NCI-H510A (cell line): Measurements from ENCODE around the gene KLK1.
"Not testable (repeated sequence)": the region's sequence is repeated elsewhere in the genome, so short reads cannot be mapped to it uniquely, and the experiment has no call there.

ENCODE experiments used
- DNase-seq: peaks from one replicate; lab custom pipeline; 2025; lab: John Stamatoyannopoulos, UW

Gene KLK1

DNA sequence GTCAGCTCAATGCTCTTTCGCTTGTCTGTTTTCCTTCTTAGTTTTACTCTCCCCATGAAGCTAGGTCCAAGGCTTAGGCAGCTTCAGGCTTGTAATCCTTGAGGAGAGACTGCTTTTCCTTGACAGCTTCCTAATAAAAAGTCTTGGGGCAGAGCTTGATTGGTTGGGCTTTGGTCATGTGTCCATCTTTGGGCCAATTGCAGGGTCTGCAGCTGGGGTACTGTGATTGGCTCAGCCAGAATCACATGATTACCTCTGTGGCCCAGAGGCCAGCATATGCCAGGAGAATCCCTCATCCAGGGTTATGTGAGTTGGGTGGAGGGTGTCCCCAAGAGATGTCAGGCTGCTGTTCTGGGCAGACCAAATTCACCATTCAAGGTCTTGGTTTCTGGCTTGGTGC, 8.1 kb downstream of the KLK1 start:
- no peak for DNase-seq

DNA sequence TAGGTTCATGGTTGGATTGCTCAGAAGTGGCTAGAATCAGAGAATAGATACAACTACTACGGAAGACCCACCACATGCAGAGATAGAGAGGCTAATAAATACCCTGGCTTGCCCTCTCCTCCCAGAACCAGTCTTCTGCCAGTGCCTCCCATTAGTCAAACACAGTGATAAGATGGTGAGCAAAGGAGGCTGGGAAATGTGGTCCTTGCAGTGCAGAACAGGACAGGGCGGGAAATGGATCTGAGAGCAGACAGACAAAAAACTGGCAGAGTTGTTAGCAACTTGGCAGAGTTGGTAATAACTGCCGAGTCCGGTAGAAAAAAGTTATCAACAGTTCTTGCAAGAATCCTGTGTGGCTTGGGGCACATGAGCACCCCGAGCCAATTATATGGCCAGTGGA, 8.7 kb downstream of the KLK1 start:
- DNase-seq: no peak

DNA sequence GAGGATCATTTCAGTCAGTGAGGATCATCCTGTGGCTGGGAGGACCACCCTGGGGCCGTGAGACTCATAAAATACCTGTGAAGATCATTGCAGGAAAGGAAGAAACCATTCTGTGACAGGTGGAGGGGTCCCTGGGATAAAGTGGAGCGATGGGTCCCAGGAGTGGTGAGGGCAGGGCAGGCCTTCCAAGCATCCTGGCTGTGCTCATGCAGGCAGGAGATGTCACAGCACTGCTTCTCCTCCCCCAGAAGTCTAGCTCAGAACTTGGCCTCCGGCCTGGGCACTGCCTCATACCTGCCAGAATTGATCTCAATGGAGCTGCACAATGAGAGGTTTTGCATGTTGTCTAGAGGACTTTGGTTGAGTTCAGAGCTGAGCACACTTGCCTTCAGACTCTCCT, 11.1 kb downstream of the KLK1 start:
- DNase-seq: no peak

DNA sequence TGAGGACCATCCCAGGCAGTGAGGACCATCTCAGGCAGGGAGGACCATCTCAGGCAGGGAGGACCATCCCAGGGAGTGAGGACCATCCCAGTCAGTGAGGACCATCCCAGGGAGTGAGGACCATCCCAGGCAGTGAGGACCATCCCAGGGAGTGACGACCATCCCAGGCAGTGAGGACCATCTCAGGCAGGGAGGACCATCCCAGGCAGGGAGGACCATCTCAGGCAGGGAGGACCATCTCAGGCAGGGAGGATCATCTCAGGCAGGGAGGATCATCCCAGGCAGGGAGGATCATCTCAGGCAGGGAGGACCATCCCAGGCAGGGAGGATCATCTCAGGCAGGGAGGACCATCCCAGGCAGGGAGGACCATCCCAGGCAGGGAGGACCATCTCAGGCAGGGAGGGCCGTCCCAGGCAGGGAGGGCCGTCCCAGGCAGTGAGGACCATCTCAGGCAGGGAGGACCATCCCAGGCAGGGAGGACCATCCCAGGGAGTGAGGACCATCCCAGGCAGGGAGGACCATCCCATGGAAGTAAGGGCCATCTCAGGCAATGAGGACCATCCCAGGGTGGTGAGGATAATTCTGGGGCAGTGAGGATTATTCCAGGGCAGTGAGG, 11.9 kb downstream of the KLK1 start:
- DNase-seq: not testable (repeated sequence)

DNA sequence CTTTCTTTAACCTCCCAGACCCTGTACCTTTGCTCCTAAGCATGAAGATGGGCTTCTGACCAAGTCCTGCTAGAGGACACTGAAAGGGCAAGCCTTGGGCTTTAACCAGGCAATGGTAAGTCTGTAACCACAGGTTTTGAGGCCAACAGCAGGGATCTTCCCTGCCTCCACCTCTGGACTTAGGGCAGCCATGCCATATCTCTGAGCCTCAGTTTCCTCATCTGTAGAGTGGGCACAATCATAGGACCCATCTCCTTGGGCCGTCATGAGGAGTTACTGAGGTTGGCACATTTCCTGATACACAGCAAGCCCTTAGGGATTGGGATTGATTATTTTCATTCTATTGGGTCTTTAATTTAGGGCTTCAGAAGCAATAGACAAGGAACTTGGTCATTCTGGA, 14.7 kb downstream of the KLK1 start:
- DNase-seq: no peak

DNA sequence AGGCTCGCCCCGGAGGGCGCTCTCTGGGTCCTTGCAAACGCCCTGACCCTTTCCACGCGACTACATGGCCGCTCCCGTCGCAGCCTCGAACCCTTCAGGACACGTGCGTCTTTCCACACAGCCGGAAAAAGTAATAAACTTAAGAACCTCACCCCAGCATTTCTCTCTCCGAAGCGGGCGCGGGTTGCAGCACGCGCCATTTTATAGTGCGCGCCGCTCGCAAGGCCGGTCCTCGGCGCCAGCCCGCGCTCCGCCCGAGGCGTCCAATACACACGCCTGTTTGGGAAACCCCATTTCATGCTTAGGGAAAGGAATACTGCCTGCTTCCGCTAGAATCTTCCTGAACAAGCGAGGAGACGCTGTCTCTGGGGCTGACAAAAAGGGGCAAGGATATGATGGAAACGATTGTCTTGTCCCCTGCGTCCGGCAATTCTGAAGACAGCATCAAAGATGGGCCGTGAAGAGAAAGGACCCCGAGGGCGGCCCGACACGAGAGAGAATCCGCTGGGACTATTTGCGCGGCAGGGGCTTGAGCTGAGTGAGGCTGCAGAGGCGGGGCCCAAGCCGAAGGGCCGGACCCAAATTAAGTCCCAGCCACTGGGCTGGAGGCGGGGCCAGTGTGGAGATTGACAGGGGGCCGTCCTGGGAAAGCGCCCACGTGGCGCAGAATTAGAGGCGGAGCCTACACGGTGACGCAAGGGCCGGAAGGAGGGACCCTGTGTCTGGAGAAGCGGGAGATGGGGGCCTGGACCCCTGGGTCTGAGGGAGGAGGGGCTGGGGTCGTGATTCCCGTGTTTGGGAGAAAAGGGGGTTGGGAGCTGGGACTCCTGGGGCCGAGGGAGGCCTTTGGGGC, 18.9 kb downstream of the KLK1 start:
- DNase-seq: peak; percentile 96

DNA sequence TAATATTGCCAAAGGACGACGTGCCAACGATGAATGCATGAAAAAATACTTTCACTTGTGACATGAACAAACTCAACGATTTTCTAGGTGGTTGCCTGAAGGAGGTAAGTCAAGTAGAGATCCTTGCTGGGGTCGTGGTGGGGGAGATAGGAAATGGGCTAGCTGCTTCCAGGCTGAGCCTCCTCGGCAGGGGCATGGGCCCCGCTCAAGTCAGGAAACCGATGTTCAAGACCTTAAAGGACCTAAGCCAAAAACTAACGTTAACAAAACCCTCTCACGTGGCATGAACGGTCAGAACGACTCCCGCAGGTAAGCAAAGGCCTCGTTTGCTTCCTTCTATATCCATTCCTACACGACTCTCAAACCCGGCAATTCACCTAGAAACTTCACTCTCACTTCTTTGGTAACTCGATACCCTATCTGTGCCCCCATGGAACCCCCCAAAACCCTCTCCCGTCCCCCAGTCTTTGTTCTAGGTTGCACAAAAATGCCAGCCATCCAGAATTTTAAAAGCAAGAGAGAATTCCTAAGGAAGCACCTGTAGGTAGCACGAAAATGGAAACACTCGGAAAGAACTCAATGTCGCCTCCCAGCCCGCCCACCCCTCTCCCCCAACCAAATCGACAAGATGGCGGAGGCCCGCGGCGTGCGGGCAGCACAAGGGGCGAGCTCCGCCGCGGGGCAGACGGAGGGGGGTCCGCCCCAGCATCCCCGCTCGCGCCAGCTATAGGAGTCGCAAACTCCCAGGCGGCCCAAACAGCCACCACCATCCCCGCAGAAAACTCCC, 19.8 kb downstream of the KLK1 start:
- no peak for DNase-seq

DNA sequence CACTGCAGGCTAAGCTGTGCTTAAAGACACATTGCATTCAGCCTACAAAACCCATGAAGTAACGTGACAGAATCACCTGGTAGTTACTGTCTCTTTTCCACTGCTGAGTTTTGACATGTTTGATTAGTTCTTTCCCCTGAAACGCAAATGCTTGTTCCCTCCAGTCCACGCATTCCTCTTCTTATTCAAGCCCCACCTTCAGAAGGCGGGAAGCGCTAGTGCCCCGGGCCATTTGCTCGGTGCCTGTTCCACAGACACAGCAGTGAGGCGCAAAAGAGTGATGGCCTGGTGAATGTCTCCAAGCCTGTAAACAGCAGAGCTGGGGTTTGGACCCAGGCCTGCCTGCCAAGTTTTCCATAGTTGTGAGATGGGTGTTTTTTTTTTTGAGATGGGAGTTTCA, 22.5 kb downstream of the KLK1 start:
- DNase-seq: no peak

DNA sequence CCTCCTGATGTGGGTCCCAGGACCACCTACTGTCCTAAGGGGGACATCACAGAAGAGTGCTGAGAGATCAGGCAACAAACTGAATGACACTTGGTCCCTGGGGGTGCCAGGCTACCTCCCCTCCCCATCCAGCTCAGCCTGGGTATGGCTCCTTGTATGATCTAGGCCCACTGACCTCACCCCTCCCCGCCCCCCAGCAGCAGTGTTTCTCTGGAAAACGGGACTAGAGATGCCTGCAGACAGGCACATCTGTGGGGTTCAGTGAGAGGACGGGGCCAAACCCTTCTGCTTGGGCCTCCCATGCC, 24.1 kb downstream of the KLK1 start:
- DNase-seq: no peak

DNA sequence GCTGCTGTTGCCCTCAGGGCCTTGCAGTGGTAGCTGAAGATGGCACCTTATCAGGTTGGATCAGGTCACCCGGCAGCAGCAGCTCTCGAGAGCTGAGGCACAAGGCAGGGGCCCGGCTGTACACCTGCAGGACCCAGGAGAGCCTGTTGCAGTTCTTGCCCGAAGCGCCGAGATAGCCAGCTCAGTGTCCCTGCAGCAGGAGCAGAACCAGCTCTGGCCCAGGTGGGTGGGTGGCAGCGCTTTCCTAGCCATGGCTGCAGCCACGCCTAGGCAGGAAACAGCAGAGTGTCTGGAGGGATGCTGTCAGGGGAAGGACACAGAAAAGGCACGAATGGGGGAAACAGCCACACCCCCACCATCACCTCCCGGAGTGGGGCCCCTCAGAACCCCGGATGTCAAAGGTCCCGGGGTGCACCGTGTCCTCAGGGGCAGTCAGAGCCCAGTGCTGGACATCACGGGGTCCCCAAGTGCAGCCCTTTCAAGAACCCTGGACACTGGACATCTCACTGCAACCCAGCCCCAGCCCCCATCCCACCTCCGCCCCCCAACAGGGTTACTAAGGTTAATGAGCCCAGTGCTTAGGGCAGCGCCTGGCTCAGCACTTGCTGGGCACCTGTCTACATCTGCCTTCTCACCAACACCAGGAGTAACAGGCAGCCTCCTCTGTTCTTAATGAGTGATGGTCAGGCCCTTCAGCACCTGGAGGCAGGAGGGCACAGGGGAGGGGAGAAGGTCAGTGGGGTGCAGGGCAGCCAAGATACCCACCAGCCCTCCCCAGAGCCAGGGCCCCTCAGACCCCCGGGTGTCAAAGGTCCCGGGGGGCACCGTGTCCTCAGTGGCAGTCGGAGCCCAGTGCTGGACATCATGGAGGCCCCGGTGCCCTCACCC, 24.7 kb downstream of the KLK1 start:
- DNase-seq: no peak

DNA sequence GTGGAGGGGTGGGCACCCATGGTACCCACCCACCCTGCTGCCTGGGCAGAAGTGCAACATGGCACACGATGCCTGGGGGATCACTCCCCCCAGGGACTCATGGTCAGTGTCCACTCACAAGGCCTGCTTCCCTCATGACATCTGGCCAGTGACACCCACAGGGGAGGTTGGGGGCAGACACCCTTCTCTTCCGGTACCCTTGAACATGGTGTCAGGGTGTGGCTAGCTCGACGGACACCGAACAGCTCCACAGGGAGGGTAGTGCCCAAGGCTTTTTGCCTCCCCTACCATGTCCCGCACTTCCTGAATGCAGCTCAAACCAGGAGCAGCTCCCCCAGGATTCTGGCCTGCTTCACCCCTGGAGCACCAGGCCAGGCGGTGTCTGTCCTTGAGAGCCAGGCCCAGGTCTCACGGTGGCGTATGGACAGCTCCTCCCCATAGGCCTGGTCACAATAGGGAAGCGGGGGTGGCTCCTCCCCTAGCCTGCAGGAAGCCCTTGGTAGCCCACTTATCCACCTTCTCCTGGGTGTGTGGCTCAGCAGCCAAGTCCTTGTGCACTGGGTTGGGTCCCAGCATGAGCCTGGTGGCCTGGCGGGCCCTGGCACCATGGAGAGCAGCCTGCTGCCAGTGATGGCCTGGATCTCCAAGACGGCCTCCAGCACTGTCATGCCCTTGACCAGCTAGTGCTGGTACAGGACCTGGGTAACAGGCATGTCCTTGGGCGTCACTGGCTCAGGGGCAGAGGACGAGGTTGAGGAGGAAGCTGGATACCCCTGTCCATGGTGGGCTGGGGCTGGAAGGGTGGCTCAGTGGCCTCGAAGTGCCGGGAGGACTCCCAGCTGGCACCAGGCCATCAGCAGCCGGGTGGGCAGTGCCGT, 25.6 kb downstream of the KLK1 start:
- DNase-seq: no peak

DNA sequence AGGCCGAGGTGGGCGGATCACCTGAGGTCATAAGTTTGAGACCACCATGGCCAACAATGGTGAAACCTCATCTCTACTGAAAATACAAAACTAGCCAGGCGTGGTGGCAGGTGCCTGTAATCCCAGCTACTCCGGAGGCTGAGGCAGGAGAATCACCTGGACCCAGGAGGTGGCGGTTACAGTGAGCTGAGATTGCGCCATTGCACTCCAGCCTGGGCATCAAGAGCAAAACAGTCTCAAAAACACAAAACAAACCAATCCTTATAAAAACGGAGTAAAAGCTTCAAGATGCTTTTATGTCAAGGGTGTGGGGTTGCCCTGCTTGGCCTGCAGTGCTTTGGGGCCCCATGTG, 26.2 kb downstream of the KLK1 start:
- no peak for DNase-seq

DNA sequence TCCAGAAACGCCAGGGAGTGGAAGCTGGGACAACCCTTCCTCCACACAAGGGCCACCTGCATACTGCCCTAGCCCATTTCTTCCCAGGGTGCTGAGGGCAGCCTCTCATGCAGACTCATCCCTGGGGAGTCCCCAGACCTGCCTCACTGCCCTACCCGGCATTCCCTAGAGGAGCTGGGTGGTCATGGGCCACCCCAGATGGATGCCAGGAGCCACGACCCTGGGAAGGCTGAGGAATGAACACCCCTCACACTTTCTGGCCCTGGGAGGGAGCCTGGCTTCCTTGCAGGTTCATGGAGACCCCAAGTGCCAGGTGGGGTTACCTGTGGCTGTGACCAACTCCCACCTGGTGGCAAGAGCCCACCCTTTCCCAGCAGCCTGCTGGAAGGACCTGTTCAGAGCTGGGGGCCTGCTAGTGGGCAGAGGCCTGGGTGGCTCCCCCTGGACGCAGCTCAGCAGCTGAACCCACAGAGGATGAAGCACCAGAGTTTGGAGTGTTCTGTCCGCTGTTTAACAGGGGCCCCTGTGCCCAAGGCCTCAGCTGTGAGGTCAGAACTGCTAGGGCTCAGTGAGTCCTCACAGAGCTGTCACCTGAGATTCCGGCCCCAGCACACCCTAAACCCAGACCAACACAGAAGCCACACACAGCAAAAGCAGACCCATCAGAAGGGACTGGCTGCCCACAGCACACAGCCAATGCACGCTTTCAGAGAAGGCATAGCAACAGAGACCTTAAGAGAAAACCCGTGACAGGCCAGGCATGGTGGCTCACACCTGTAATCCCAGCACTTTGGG, 26.8 kb downstream of the KLK1 start:
- no peak for DNase-seq

DNA sequence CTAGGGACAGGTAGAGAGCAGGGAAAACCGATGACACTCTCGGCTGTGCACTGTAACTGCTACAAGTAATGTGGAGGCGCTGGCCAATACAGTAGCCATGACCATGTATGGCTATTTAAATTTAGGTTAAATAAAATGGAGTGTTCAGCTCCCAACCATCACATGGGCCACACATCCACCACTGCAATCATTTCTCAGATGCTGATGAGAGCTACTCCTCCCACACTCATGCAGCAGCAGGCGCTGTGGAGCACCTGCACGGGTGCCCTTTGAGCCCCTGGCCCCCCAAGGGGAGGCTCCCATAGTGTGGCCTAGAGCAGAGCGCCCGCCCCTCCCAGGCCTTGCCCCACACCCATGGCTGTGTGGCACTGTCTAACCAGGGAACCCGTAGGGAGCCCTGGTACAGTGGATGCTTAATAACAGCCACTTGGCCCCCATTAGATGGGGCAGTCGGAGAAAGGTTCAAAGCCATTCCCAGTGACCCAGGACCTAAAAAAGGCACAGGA, 27.4 kb downstream of the KLK1 start:
- DNase-seq: no peak

DNA sequence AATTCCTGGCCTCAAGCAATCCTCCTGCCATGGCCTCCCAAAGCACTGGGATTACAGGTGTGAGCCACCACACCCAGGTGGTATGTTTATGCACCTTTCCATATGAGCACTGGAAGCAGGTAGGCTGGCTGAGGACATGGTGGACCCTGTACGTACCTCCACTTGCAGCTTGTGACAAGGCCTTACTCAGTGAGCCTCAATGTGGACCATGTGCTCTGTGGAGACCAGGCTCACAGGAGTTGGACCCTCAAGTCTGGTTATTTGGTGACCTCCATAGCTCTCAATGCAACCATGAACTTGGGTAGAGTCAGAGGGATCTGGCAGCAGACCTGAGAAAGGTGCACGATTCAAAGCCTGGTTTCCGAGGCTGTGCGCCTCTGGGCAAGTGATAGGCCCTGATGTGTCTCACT, 27.9 kb downstream of the KLK1 start:
- no peak for DNase-seq

DNA sequence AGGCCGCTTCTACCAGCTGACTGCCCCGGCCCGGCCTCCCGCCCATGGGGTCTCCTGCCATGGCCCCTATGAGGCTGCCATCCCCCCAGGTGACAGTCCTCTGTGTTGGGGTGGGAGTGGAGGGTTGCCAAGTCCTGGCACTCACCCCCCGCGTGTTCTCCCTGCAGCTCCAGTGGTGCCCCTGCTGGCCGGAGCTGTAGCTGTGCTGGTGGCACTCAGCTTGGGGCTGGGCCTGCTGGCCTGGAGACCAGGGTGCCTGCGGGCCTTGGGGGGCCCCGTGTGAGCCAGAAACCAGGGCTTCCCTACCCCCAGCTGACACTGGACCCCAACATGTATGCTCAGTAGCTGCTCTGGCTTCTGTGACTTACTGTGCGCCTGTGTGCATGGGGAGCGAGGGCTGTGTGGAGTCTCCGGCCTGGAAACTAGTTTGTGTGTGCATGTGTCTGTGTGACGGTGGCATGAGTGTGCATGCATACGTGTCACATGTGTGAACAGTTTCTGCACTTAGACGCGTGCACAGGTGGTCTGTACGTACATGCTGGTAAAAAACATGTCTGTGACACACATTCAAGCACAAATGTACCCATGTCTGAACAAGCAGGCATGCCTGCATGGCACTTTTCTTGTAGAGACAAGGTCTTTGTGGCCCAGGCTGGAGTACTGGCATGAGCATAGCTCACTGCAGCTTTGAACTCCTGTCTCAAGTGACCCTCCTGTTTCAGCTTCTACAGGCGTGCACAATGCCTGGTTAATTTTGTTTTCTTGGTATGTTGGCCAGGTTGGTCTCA, 28.5 kb downstream of the KLK1 start:
- DNase-seq: no peak

DNA sequence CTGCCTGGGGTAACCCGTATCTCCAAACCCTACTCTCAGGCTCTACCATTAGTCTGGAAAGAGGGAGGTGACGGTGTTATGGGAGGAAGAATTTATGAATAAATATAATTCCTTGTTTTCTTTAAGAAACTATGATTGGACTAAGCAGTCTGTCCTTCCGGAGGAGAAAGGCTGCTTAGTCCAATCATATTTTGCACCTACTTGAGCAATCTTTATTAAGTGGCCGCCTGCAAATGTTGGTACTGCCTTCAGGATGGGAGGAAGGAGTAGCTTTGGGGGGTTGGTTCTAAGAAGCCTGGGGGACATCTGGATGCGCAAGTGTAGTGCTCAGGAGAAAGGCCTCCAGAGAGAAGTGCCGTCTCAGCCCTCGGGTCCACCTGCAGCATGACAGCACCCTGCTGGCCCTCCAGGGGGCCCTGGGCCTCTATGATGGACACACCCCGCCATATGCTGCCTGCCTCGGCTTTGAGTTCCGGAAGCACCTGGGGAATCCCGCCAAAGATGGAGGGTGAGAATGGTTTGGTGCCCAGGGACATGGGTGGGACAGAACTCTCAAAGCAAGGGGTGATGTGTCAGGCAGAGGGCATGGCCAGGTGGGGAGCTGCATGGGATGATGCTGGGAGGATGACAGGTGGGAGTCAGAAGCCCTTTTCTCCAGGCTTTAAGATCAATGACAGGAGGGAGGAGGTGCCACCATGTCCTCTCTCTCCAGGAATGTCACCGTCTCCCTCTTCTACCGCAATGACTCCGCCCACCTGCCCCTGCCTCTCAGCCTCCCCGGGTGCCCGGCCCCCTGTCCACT, 29.3 kb downstream of the KLK1 start:
- DNase-seq: no peak

DNA sequence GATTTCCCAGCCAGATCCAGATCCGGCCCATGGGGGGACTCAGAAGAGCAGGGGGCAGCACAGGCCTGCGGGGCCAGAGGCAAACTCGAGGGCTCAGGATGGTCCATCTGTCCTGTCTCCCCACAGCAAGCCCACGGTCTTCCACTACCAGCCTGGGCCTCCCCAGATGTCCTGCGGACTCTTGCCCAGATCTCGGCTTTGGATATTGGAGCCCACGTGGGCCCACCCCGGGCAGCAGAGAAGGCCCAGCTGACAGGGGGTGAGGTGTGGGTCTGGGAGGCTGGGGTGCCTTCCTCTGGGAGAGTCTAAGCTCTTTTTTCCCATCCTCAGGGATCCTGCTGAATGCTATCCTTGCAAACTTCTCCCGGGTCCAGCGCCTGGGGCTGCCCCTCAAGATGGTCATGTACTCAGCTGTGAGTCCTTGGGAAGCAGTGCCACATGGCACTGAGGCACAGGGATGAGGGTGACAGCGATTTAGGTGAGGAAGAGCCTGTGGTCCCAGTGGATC, 30.0 kb downstream of the KLK1 start:
- DNase-seq: no peak
